Ecto neural progenitor cell (in vitro differentiated cells): ENCODE results near the gene VWA2.

Experiments used
- DNase-seq: peaks from one replicate; pipeline ENCODE4 v3.0.0-alpha.2; 2018; ENCODE audit warnings: low spot score

VWA2 gene

GRCh38 chr10:114278140-114278883 is 39.3 kb downstream of the VWA2 start:
- DNase-seq, result no peak

- no peak for DNase-seq
Observed at GRCh38 chr10:114278884-114279191, 39.8 kb downstream of the VWA2 start.

DNA sequence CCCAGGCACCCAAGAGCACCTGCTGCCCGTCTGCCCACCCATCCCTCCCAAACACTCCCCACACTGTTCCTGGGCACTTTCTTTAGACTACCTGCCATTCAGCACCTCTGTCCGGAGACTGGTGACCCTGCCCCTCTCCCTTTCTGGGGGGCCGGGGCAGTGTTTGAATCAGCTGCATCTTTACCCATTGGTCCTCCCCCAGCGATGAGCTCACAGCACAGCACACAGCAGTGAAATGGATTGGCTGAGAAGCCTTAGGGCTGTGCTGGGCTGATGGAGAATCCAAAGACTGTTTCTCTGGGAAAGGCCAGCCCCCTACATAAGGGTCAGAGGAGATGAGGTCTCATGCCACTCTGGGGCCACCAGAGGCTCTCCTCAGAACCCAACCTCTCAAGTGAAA is 40.2 kb downstream of the VWA2 start:
- DNase-seq, result no peak

GRCh38 chr10:114279901-114280644 is 41.0 kb downstream of the VWA2 start:
- no peak for DNase-seq

DNA sequence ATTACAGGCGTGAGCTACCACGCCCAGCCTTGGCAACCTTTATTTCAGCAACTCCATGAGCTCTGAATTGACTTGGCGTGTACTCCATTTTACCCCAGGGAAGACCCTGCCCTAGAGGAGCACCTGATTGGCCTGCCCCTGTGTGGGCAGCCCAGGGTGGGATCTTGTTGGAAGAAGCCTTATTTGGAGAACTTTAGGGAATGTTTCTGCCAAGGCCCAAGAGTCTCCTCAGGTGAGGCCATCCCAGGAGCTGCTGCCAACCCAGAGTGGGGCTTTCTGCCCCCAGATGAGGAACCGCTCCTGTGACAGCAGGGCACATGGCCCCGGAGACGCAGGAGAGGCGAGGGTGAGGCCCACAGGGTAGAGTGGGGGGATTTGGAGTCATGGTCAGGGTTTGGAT is 42.0 kb downstream of the VWA2 start:
- DNase-seq, result no peak

DNA sequence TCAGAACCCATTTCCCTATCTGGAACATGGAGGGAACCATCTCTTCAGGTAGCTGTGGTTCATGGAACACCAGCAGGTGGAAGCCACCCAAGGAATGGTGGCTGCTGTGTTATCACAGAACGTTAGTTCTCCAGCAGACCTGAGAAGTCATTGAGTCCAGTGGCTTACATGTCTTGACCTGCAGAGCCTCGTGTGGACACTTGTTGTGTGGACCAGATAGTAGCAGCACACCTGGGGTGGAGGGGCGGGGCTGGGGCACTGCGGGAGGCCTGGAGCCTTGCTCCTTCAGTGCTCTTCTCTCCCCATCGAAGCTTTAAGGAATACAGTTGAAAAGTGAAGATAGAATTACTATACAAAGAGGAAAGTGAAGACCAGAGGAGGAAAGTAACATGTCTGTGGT is 42.4 kb downstream of the VWA2 start:
- DNase-seq, result no peak

- no peak for DNase-seq
Observed at GRCh38 chr10:114282526-114282925, 43.5 kb downstream of the VWA2 start.

DNA sequence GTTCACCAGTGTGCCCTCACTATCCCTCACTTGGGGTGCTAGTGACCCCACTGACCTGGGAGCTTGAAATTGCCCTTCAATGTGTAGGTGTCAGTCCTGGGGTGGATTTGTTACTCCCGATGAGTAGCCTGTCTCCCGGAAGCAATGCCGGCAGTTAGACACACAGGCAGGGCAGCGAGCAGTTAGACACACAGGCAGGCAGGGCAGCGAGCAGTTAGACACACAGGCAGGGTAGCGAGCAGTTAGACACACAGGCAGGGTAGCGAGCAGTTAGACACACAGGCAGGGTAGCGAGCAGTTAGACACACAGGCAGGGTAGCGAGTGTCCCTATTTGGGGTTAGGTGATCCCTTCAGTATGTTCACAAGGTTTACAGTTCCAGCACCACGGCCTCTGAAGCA is 44.0 kb downstream of the VWA2 start:
- DNase-seq, result no peak

- no peak for DNase-seq
Observed at GRCh38 chr10:114283535-114284234, 44.6 kb downstream of the VWA2 start.

DNA sequence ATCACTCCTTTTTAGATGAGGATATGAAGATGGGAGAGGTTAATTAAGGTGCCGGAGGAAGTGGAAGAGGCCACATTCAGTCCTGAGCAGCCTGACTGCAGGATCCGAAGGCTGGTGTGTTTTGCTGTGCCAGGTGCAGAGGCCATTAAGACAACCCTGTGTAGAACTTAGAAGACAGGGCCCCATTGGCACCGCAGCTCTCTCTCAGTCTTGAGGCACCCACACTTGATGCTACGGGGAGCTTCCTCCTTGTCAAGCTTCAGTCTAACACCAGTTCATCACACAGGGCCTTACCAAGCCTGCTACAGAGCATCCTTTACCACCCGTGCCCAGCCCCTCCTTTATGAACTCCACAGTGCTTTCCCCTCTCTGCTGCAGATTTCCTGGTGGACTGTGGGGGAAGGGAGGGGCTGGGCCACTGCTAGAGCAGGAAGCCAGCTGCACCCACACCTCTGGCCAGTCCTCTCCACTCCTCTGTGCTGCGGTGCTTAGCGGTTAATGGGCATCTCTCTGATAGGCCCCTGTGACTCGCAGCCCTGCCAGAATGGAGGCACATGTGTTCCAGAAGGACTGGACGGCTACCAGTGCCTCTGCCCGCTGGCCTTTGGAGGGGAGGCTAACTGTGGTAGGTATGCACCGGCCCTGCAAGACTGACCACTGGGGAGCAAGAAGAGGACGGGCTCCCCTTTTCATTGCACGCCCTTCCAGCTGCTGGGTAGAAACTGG is 45.5 kb downstream of the VWA2 start:
- DNase-seq, result no peak

GRCh38 chr10:114285961-114286441 is 46.9 kb downstream of the VWA2 start:
- DNase-seq, result no peak

DNA sequence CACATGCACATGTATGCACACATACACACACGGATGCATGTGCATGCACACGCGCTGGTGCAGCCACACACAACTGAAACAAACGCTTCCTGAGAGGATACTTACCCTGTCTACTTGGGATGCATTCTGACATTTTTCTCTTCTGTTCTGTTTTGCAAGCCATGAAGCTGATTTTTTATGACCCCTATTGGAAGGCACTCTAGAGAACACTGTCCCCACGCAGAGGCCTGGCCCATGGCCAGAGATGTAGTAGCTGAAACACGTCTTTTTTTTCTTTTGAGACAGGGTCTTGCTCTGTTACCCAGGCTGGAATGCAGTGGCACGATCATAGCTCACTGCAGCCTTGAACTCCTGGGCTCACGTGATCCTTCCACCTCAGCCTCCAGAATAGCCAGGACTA is 47.9 kb downstream of the VWA2 start:
- DNase-seq, result no peak

DNA sequence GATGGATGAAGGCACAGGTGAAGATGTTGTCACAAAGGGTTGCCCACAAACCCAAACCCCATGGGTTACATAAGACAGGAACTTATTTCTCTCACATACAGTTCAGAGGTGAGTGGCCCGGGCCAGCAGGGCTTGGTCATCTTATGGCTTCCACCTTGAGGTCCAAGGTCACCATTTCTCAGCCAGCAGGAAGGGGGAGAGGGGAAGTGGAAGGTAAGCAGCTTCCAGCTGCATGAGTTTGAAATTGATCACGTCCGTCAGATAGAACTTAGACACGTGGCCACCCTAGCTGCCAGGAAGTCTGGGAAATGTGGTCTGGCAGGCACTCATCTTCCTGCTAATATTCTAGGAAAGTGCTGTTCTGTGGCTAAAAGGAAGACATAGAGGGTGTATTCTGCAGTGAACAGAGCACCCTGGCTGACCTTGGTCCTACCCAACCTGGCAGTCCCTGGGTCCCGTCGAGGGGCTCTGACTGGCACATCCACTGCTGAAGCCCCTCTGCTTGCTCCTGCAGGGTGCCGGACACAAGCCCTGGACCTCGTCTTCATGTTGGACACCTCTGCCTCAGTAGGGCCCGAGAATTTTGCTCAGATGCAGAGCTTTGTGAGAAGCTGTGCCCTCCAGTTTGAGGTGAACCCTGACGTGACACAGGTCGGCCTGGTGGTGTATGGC is 49.5 kb downstream of the VWA2 start:
- no peak for DNase-seq

- DNase-seq, result no peak
Observed at GRCh38 chr10:114289096-114289436, 50.0 kb downstream of the VWA2 start.

DNA sequence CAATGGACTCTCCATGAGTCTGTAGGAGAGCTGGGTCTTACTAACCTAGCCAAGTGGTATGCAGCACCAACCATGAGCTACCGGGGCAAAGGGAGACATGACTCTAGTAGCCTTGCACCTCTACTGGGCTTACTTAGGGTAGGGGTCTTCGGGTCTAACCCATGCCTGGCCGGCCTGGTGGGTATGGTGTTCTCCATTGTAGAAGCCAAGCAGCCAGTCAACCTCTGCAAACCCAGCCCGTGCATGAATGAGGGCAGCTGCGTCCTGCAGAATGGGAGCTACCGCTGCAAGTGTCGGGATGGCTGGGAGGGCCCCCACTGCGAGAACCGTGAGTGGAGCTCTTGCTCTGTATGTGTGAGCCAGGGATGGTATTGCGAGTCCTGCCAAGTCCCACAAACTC is 51.0 kb downstream of the VWA2 start:
- DNase-seq, result no peak

DNA sequence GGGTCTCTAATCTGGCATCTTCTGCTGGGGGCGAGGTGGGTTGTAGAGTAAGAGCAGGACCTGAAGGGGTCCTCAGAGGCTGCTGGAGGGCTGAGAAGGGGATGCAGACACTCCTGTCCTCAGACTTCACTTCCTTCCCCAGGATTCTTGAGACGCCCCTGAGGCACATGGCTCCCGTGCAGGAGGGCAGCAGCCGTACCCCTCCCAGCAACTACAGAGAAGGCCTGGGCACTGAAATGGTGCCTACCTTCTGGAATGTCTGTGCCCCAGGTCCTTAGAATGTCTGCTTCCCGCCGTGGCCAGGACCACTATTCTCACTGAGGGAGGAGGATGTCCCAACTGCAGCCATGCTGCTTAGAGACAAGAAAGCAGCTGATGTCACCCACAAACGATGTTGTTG is 52.0 kb downstream of the VWA2 start:
- no peak for DNase-seq

DNA sequence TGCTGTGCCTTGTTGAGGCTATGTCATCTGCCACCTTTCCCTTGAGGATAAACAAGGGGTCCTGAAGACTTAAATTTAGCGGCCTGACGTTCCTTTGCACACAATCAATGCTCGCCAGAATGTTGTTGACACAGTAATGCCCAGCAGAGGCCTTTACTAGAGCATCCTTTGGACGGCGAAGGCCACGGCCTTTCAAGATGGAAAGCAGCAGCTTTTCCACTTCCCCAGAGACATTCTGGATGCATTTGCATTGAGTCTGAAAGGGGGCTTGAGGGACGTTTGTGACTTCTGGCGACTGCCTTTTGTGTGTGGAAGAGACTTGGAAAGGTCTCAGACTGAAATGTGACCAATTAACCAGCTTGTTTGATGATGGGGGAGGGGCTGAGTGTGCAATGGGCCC is 52.5 kb downstream of the VWA2 start:
- DNase-seq, result no peak

DNA sequence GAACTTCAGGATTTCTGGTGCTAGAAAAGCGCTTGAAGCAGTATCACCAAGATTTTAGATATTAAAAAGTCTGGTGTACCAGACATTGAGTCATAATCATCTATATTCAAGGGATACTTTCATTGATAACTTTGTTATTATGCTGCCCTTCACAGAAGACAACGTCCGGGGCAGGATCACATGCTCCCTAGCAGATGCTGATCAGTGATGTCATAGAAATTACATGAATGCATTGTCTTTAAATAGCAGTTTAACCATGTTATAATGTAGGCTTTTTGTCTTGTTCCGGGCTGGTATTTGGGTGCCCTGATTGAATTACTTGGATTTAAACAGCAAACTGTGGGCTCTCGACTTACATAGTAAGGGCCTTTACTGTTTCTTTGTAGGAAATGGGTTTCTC is 54.0 kb downstream of the VWA2 start:
- no peak for DNase-seq

DNA sequence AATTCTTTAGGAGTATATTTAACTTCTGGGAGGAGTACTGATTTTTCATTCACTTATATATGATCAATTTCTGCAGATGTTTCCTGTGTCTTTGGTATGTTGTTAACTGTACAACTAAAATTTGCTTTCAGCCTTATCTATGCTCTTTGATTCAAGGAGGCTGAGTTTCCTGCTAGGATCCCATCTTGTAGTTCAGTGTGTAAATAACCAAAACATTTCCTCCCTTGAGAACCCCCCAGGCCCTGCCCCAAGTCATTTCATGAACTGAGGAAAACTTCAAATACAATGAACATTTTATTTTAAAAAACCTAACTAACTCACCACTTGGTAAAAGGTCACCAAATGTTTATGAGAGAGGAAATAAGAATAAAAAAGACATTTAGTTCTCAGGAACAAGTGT is 55.5 kb downstream of the VWA2 start:
- no peak for DNase-seq

DNA sequence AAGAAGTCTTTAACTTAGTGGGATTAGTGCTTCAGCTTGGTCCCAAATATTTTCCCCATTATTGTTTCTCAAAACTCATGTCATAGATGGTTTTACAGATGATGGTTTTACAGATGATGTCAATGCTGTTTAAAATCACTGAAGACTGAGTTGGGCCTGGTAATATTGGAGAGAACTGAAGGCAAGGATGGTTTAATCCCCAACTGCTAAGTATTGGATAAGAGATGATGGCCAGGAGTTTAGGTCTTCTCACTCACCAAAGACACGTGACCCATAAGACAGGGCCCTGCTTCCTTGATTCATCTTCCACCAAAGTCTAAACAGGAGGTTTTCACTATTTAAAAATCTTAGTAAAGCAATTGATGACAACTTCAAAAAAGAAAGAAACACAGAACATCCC is 56.3 kb downstream of the VWA2 start:
- DNase-seq, result no peak

DNA sequence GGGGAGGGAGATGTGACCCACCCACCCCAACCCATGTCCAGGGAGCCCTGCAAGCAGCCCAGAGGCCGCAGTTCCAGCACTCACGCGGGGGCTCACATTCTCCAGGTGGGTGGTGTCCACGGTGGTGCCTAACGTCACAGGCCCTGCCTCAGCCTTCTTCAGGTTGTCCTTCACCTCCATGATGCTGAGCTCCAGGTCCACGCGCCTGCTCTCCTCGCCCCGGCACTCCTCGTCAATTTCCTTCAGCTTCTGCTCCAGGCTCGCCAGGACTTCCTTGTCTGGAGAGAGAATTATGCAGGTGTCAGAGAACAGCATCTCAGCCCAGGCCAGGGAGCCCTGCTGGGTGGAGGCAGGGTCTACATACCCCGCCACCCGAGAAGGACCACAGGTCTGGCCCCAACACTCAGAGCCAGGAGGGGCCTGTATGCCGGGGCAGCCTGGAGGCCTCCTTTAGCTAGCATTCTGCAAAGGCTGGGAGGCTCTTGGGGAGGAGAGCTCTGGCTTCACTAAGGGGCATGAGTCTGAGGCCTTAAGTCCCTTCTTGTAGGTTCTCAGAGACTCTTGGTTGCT is 58.2 kb downstream of the VWA2 start:
- no peak for DNase-seq
